Gastroesophageal sphincter (tissue), 3 donors: ENCODE data around the gene UQCC2.

Experiments used
- EP300 ChIP-seq: sonication (generic); formaldehyde crosslinking; IDR thresholded peaks from one replicate; pipeline ENCODE4 v1.6.1; 2017; ENCODE audit warnings: antibody characterized with exemption, mild to moderate bottlenecking
- POLR2A ChIP-seq, 2 donors: fragments of 450-650 bp; IDR thresholded peaks; one replicate each; pipeline ENCODE4 v1.6.1; 2017; ENCODE audit warnings: antibody characterized with exemption in 2 of 2, mild to moderate bottlenecking in 2 of 2, moderate library complexity in 1 of 2
- POLR2AphosphoS5 ChIP-seq: sonication (generic); formaldehyde crosslinking; IDR thresholded peaks from one replicate; pipeline ENCODE4 v1.6.1; 2017; ENCODE audit warnings: antibody characterized with exemption
- TF ChIP-seq, protein P1 (sequence below), 4 experiments: fragments of 200-600 bp in 2 of 4; fragments of 450-650 bp in 2 of 4; sonication (generic) in 1 of 4; IDR thresholded peaks; one replicate each; pipeline ENCODE4 v1.5.1; 2017 to 2019; ENCODE audit warnings: antibody characterized with exemption in 4 of 4, mild to moderate bottlenecking in 2 of 4, moderate library complexity in 2 of 4

DNA sequence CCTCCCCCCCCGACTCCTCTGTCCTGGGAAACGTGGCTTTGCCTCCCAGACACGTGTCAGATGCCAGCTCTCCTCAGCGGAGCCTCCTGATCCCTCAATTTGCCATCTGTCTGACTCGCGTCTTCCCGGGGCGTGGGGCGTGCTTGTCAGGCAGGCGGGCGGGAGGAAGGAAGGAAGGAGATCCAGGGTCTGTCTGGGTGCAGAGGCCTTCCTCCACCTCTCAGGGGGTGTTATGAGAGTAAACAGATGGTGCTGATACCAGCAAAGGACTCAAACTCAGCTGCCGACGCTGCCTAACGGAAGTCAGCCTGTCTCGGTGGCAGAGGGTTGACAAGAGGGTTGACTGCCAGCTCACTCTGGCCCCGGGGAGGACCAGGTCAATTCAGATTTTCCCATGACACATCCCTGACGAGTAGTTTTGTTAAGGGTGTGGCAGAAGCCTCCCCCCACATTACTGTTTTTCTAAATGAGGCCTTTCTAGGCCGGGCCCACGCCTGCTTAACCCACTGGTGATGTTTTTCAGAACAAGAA is 17.0 kb downstream of the UQCC2 start:
- TF ChIP-seq, protein P1, sequence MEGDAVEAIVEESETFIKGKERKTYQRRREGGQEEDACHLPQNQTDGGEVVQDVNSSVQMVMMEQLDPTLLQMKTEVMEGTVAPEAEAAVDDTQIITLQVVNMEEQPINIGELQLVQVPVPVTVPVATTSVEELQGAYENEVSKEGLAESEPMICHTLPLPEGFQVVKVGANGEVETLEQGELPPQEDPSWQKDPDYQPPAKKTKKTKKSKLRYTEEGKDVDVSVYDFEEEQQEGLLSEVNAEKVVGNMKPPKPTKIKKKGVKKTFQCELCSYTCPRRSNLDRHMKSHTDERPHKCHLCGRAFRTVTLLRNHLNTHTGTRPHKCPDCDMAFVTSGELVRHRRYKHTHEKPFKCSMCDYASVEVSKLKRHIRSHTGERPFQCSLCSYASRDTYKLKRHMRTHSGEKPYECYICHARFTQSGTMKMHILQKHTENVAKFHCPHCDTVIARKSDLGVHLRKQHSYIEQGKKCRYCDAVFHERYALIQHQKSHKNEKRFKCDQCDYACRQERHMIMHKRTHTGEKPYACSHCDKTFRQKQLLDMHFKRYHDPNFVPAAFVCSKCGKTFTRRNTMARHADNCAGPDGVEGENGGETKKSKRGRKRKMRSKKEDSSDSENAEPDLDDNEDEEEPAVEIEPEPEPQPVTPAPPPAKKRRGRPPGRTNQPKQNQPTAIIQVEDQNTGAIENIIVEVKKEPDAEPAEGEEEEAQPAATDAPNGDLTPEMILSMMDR (IDR thresholded peaks at IDR 0.05): no peak
- no peak for TF ChIP-seq POLR2A (IDR thresholded peaks at IDR 0.05)
- no peak for TF ChIP-seq POLR2AphosphoS5
- no peak for TF ChIP-seq EP300
